Measurements from ENCODE around the gene FCRL6. TPM values are rescaled to one million over a fixed set of nuclear protein-coding genes. Genes with fewer than 3 reads are reported as not detected.

FCRL6 gene
- total and polyA plus RNA-seq, 2 donors (not counting 3 experiments of a cell fraction or from before 2014, with no cell fraction given): 0.06 TPM; not detected in 1

DNA sequence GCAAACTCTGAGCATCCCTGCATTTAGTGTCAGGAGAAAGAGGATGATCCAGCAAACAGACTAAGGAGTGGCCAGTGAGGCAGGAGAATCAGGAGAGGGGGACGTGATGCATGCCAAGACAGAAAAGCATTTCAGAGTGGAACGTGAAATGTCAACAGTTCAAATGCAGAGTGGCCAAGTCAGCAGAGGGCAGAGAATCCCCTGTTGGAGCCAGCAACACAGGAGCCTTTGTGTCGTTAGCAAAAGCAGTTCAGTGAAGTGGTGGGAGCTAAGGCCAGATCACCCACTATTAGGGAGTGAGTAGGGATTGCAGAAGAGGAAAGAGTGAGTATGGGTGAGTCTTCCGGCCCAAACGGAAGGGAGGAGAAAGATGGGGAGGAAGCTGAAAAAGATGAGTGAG, 6.6 kb upstream of the FCRL6 start:
- no peaks in the 10 kb centered on the region for H3K27me3 ChIP-seq (ENCODE audit: control insufficient read depth in 2 of 2, insufficient read depth in 2 of 2, low read length in 2 of 2)
- BruUV-seq (replicated peaks): no TSS peak
- no peaks in the 10 kb centered on the region for H4K20me1 ChIP-seq (replicated peaks; ENCODE audit: control insufficient read depth, extremely low read depth, insufficient read depth, low read length)
- H3K4me2 ChIP-seq (ENCODE audit: insufficient read depth, low read length): no peak overlapping the region
- FAIRE-seq (no peak), DNase-seq (ENCODE audit: low read depth, low spot score) (no peak)
- intact Hi-C loops (cut with micrococcal nuclease) (no loop called here), dilution Hi-C loops (cut with MboI; ENCODE audit: extremely low pct_ligation_motif_present, low sequenced_read_pairs) (loop anchor here (5.0 to 25.0 kb wide), 2 partner anchors 97 to 308 kb away; no protein-coding TSS in a partner anchor)
- H3K27ac ChIP-seq (ENCODE audit: insufficient read depth, low read depth, low read length): no peak overlapping the region
- no peaks in the 10 kb centered on the region for H3K9me1 ChIP-seq (replicated peaks; ENCODE audit: control insufficient read depth, extremely low read depth, insufficient read depth, low read length)
- H3K79me2 ChIP-seq (ENCODE audit: control insufficient read depth, insufficient read depth, low read length): no peaks in the 10 kb centered on the region
- H2AFZ ChIP-seq (ENCODE audit: low read depth, low read length): no peak overlapping the region
- ChIA-PET POLR2A (no interaction called here), CTCF (interaction anchor here (11.5 kb wide), 1 partner anchor 97 kb away, joined by 623 read pairs; no protein-coding TSS in a partner anchor)
- no peak overlapping the region for H3K9ac ChIP-seq (replicated peaks; ENCODE audit: extremely low read depth, insufficient read depth, low read length)
- H3K4me3 ChIP-seq (replicated peaks in 1 of 3; ENCODE audit: insufficient read depth in 1 of 3, low read depth in 1 of 3, low read length in 3 of 3): no peak overlapping the region
- peaks cover 4% of the 10 kb centered on the region for H3K4me1 ChIP-seq (ENCODE audit: control insufficient read depth, extremely low read depth, insufficient read depth, low read length)
- TF ChIP-seq POLR2A (IDR thresholded peaks at IDR 0.05; ENCODE audit: low read depth, low read length) (no peak), POLR2AphosphoS5 (IDR thresholded peaks at IDR 0.05; ENCODE audit: insufficient read depth, low read depth, low read length) (no peak), GATA2 (IDR thresholded peaks at IDR 0.05; ENCODE audit: insufficient read depth, insufficient read length, low read depth, low read length) (no peak), MYC (IDR thresholded peaks at IDR 0.05; ENCODE audit: low read depth, low read length) (no peak), JUN (IDR thresholded peaks at IDR 0.05; ENCODE audit: borderline replicate concordance, insufficient read depth, insufficient read length, low read depth) (no peak), EZH2 (IDR thresholded peaks at IDR 0.05; ENCODE audit: borderline replicate concordance, low read depth, low read length, severe bottlenecking) (no peak), FOS (IDR thresholded peaks at IDR 0.05; ENCODE audit: borderline replicate concordance, insufficient read depth, low read length) (no peak)
- TF ChIP-seq, protein P1, sequence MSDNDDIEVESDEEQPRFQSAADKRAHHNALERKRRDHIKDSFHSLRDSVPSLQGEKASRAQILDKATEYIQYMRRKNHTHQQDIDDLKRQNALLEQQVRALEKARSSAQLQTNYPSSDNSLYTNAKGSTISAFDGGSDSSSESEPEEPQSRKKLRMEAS (IDR thresholded peaks at IDR 0.05; ENCODE audit: insufficient read depth, insufficient read length): no peak
- TF ChIP-seq, protein P2, sequence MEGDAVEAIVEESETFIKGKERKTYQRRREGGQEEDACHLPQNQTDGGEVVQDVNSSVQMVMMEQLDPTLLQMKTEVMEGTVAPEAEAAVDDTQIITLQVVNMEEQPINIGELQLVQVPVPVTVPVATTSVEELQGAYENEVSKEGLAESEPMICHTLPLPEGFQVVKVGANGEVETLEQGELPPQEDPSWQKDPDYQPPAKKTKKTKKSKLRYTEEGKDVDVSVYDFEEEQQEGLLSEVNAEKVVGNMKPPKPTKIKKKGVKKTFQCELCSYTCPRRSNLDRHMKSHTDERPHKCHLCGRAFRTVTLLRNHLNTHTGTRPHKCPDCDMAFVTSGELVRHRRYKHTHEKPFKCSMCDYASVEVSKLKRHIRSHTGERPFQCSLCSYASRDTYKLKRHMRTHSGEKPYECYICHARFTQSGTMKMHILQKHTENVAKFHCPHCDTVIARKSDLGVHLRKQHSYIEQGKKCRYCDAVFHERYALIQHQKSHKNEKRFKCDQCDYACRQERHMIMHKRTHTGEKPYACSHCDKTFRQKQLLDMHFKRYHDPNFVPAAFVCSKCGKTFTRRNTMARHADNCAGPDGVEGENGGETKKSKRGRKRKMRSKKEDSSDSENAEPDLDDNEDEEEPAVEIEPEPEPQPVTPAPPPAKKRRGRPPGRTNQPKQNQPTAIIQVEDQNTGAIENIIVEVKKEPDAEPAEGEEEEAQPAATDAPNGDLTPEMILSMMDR (IDR thresholded peaks at IDR 0.05; ENCODE audit: extremely low read depth in 1 of 2, insufficient read depth in 1 of 2, low read depth in 1 of 2, low read length in 2 of 2): no peak
- no peaks in the 10 kb centered on the region for H3K9me3 ChIP-seq (replicated peaks; ENCODE audit: control insufficient read depth, insufficient read depth, low read length)
- no peaks in the 10 kb centered on the region for H3K36me3 ChIP-seq (ENCODE audit: control insufficient read depth in 2 of 2, extremely low read depth in 1 of 2, insufficient read depth in 2 of 2, low read length in 2 of 2)
